Measurements from ENCODE around the gene KIF26B. TPM values are rescaled to one million over a fixed set of nuclear protein-coding genes. Genes with fewer than 3 reads are reported as not detected.

KIF26B gene
- total RNA-seq, 1 experiment from 2014 or later = 1.6 TPM

DNA sequence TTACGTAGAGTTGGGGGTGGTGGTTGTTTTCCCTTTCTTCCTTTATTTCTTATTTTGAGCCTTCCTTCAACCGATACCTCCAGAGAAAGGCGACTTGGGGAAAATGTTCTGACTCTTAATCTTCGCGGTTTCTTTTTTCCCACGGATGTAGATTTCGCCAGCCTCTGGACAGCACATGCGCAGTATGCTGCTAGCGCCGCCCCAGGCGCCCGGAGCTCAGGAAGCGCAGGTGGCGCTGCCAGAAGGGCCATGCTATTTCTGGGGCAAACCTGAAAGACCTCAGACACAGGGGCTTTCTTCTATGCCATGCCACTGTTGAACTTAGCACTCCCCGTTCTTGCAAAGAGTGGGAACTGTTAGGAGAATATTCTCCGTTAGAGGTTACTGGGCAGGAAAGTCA lies 392.1 kb downstream of the KIF26B start:
- Mint-ChIP-seq H3K9me3 (ENCODE audit: unreplicated experiment) (no peaks in the 10 kb centered on the region), H3K27me3 (ENCODE audit: insufficient read depth, unreplicated experiment) (peaks cover 63% of the 10 kb centered on the region)
- intact Hi-C loops (cut with micrococcal nuclease) = no loop called here

DNA sequence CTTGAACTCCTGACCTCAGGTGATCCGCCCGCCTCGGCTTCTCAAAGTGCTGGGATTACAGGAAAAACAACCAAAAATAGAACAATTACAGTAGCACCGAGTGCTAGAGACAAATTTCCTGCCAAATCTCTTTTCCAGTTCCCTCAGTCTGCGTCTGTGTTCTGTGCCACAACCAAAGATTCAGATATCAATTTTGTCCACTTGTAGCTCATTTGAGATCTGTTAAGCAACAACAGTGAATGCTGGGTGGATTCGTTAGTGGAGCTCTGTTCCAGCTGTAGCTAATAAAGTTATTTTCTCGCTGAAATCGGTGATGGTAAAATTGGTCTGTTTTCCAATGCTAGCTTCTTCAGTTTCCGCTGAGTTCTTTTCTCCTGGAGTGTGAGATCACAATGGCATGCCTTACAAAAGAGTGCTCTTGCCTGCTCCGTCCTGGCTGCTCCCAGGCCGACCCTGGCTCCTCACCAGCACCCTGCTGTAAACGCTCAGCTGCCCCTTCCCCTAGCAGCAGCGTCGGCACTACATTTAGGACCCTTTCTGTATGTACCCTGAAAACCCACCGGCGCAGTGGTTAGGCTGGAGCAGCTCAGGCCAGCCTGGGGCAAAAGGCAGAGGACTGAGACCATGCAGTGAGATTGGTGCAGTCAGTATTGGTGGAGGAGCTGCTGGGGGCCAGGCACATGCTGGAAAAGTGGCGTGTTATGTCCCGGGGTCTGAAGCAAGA lies 395.4 kb downstream of the KIF26B start:
- ChIA-PET POLR2A (interaction anchor here (0.6 to 1.0 kb wide), 5 partner anchors 97 to 283 kb away, joined by 3 to 5 read pairs (median 3); no protein-coding TSS in a partner anchor), CTCF (interaction anchor here (0.6 to 1.9 kb wide), 4 partner anchors 37 to 455 kb away, joined by 3 to 6 read pairs (median 3); no protein-coding TSS in a partner anchor)
- intact Hi-C loops (cut with micrococcal nuclease) = no loop called here
- H3K27ac Mint-ChIP-seq (ENCODE audit: low read depth, unreplicated experiment) = no peak overlapping the region
- no peak for TF ChIP-seq CTCF (IDR thresholded peaks at IDR 0.05; ENCODE audit: unreplicated experiment)
- H3K36me3 Mint-ChIP-seq (ENCODE audit: insufficient read depth, unreplicated experiment) = no peaks in the 10 kb centered on the region
- no peak for DNase-seq (ENCODE audit: unreplicated experiment)
- H3K9me3 Mint-ChIP-seq (ENCODE audit: unreplicated experiment) = no peaks in the 10 kb centered on the region
- no TSS peak for BruUV-seq (replicated peaks)
- peaks cover 6% of the 10 kb centered on the region for H3K4me1 Mint-ChIP-seq (ENCODE audit: insufficient read depth, unreplicated experiment)
- no peak overlapping the region for H3K4me3 Mint-ChIP-seq (ENCODE audit: unreplicated experiment)
- H3K27me3 Mint-ChIP-seq (ENCODE audit: insufficient read depth, unreplicated experiment) = peaks cover 91% of the 10 kb centered on the region

More for the DNA sequence above, 392.1 kb downstream of the KIF26B start:
- DNase-seq (ENCODE audit: unreplicated experiment) = peak; percentile 67
- ChIA-PET POLR2A (interaction anchor here (0.5 kb wide), 1 partner anchor 39 kb away, joined by 3 read pairs; no protein-coding TSS in a partner anchor), CTCF (interaction anchor here (0.6 to 2.2 kb wide), 11 partner anchors 9 to 716 kb away, joined by 3 to 10 read pairs (median 3); no protein-coding TSS in a partner anchor)
- Mint-ChIP-seq H3K27ac (ENCODE audit: low read depth, unreplicated experiment) (no peak overlapping the region), H3K4me3 (ENCODE audit: unreplicated experiment) (peak overlapping the region; percentile 48), H3K36me3 (ENCODE audit: insufficient read depth, unreplicated experiment) (no peaks in the 10 kb centered on the region), H3K4me1 (ENCODE audit: insufficient read depth, unreplicated experiment) (peaks cover 6% of the 10 kb centered on the region)
- BruUV-seq (replicated peaks) = no TSS peak
- no peak for TF ChIP-seq CTCF (IDR thresholded peaks at IDR 0.05; ENCODE audit: unreplicated experiment)

DNA sequence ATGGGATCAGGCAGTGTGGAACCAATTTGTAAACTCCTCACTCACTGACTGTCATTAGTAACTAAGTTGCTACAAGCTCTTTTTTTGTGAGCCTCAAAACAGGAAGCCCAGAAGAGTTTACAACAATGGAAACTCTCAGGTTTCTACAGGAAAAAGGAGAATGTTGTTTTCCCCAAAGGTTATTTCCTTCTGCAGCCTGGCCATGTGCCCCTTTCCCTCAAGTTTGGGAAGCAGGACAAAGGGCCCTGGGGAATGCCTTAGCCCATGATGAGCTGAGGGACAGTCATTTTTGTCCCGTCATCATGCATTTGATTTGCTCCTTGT lies 395.9 kb downstream of the KIF26B start:
- intact Hi-C loops (cut with micrococcal nuclease) = no loop called here
- CTCF ChIA-PET = interaction anchor here (0.9 to 1.2 kb wide), 2 partner anchors 50 to 209 kb away, joined by 3 read pairs; no protein-coding TSS in a partner anchor
- H3K36me3 Mint-ChIP-seq (ENCODE audit: insufficient read depth, unreplicated experiment) = no peaks in the 10 kb centered on the region
- H3K9me3 Mint-ChIP-seq (ENCODE audit: unreplicated experiment) = no peaks in the 10 kb centered on the region
- DNase-seq (ENCODE audit: unreplicated experiment) = no peak
- POLR2A ChIA-PET = interaction anchor here (0.7 kb wide), 2 partner anchors 97 to 198 kb away, joined by 3 to 5 read pairs; no protein-coding TSS in a partner anchor
- peaks cover 95% of the 10 kb centered on the region for H3K27me3 Mint-ChIP-seq (ENCODE audit: insufficient read depth, unreplicated experiment)
- peaks cover 6% of the 10 kb centered on the region for H3K4me1 Mint-ChIP-seq (ENCODE audit: insufficient read depth, unreplicated experiment)
- TF ChIP-seq CTCF (IDR thresholded peaks at IDR 0.05; ENCODE audit: unreplicated experiment) = no peak
- BruUV-seq (replicated peaks) = no TSS peak
- H3K27ac Mint-ChIP-seq (ENCODE audit: low read depth, unreplicated experiment) = no peak overlapping the region
- H3K4me3 Mint-ChIP-seq (ENCODE audit: unreplicated experiment) = no peak overlapping the region

GRCh38 chr1:245551536-245551935 lies 396.8 kb downstream of the KIF26B start:
- H3K9me3 Mint-ChIP-seq (ENCODE audit: unreplicated experiment) = no peaks in the 10 kb centered on the region
- H3K27me3 Mint-ChIP-seq (ENCODE audit: insufficient read depth, unreplicated experiment) = peaks cover 95% of the 10 kb centered on the region
- TF ChIP-seq CTCF (IDR thresholded peaks at IDR 0.05; ENCODE audit: unreplicated experiment) = no peak
- intact Hi-C loops (cut with micrococcal nuclease) = no loop called here
- ChIA-PET CTCF (no interaction called here), POLR2A (no interaction called here)
- no peaks in the 10 kb centered on the region for H3K36me3 Mint-ChIP-seq (ENCODE audit: insufficient read depth, unreplicated experiment)
- BruUV-seq (replicated peaks) = no TSS peak
- H3K4me3 Mint-ChIP-seq (ENCODE audit: unreplicated experiment) = no peak overlapping the region
- H3K27ac Mint-ChIP-seq (ENCODE audit: low read depth, unreplicated experiment) = no peak overlapping the region
- H3K4me1 Mint-ChIP-seq (ENCODE audit: insufficient read depth, unreplicated experiment) = peaks cover 5% of the 10 kb centered on the region
- DNase-seq (ENCODE audit: unreplicated experiment) = no peak
